H9 (cell line): ENCODE data around the gene LRRC39. TPM values are rescaled to one million over a fixed set of nuclear protein-coding genes. Genes with fewer than 3 reads are reported as not detected.

Experiments used
- DNase-seq: peaks from one replicate; pipeline ENCODE4 v3.0.0-alpha.2; 2017
- H2AFZ ChIP-seq: one replicate; pipeline ENCODE4 v1.6.1; 2013; ENCODE audit warnings: mild to moderate bottlenecking, low read length, control low read depth, moderate library complexity
- H2AK5ac ChIP-seq: 2 replicates; pipeline ENCODE4 v1.6.1; 2013; ENCODE audit warnings: low read length, control low read depth, mixed read lengths; ENCODE audit not compliant: insufficient read length
- H2BK120ac ChIP-seq: one replicate; pipeline ENCODE4 v1.6.1; 2013; ENCODE audit warnings: low read depth, mild to moderate bottlenecking, low read length, control low read depth, inconsistent platforms; ENCODE audit not compliant: poor library complexity, severe bottlenecking
- H2BK12ac ChIP-seq: 2 replicates; pipeline ENCODE4 v1.6.1; 2013; ENCODE audit warnings: low read length, control low read depth, mixed read lengths, low read depth; ENCODE audit not compliant: insufficient read length
- H2BK15ac ChIP-seq: 2 replicates; pipeline ENCODE4 v1.6.1; 2013; ENCODE audit warnings: low read depth, low read length, control low read depth
- H2BK20ac ChIP-seq: one replicate; pipeline ENCODE4 v1.6.1; 2013; ENCODE audit warnings: low read depth, mild to moderate bottlenecking, low read length, control low read depth, inconsistent platforms; ENCODE audit not compliant: poor library complexity, severe bottlenecking
- H2BK5ac ChIP-seq: 2 replicates; pipeline ENCODE4 v1.6.1; 2013; ENCODE audit warnings: low read length, control low read depth, mixed read lengths; ENCODE audit not compliant: insufficient read length
- H3K14ac ChIP-seq: 2 replicates; pipeline ENCODE4 v1.6.1; 2013; ENCODE audit warnings: low read length, control low read depth; ENCODE audit not compliant: insufficient read depth
- H3K18ac ChIP-seq: 2 replicates; pipeline ENCODE4 v1.6.1; 2013; ENCODE audit warnings: low read depth, mild to moderate bottlenecking, mixed read lengths, low read length, control low read depth; ENCODE audit not compliant: insufficient read length
- H3K23ac ChIP-seq: 2 replicates; pipeline ENCODE4 v1.6.1; 2013; ENCODE audit warnings: low read length, control low read depth, mixed read lengths, low read depth; ENCODE audit not compliant: insufficient read length
- H3K23me2 ChIP-seq: 2 replicates; pipeline ENCODE4 v1.6.1; 2013; ENCODE audit warnings: low read depth, mild to moderate bottlenecking, mixed read lengths, low read length, control low read depth; ENCODE audit not compliant: insufficient read length, poor library complexity, severe bottlenecking
- H3K27ac ChIP-seq: 2 replicates; pipeline ENCODE4 v1.5.1; 2013; ENCODE audit warnings: low read length, control low read depth, mixed read lengths, low read depth; ENCODE audit not compliant: insufficient read length
- H3K27me3 ChIP-seq: 2 replicates; pipeline ENCODE4 v1.6.1; 2013; ENCODE audit warnings: low read length, control low read depth, inconsistent platforms; ENCODE audit not compliant: insufficient read depth
- H3K4ac ChIP-seq: 2 replicates; pipeline ENCODE4 v1.6.1; 2013; ENCODE audit warnings: low read depth, mild to moderate bottlenecking, control low read depth, inconsistent platforms, low read length, moderate library complexity
- H3K4me1 ChIP-seq: 2 replicates; pipeline ENCODE4 v1.6.1; 2013; ENCODE audit warnings: low read length, control low read depth, inconsistent platforms; ENCODE audit not compliant: insufficient read depth
- H3K4me2 ChIP-seq: 2 replicates; pipeline ENCODE4 v1.6.1; 2013; ENCODE audit warnings: low read length, control low read depth, mixed read lengths; ENCODE audit not compliant: insufficient read length, insufficient read depth
- H3K56ac ChIP-seq: 2 replicates; pipeline ENCODE4 v1.6.1; 2013; ENCODE audit warnings: low read depth, mild to moderate bottlenecking, mixed read lengths, low read length, control low read depth; ENCODE audit not compliant: insufficient read length
- H3K79me1 ChIP-seq: 2 replicates; pipeline ENCODE4 v1.6.1; 2013; ENCODE audit warnings: low read depth, mild to moderate bottlenecking, moderate library complexity, low read length, control low read depth, inconsistent platforms; ENCODE audit not compliant: insufficient read depth, poor library complexity, severe bottlenecking
- H3K79me2 ChIP-seq: 2 replicates; pipeline ENCODE4 v1.6.1; 2013; ENCODE audit warnings: low read length, control low read depth, inconsistent platforms; ENCODE audit not compliant: insufficient read depth
- H3K9ac ChIP-seq: 2 replicates; pipeline ENCODE4 v1.6.1; 2013; ENCODE audit warnings: low read length, control low read depth, mixed read lengths; ENCODE audit not compliant: insufficient read length; ENCODE audit errors: extremely low read depth
- H3K9me3 ChIP-seq: one replicate; pipeline ENCODE4 v1.6.1; 2013; ENCODE audit warnings: low read depth, low read length, inconsistent platforms; ENCODE audit not compliant: control insufficient read depth
- H3T11ph ChIP-seq: one replicate; pipeline ENCODE4 v1.6.1; 2013; ENCODE audit warnings: mild to moderate bottlenecking, low read length, control low read depth, inconsistent platforms
- H4K20me1 ChIP-seq: one replicate; pipeline ENCODE4 v1.6.1; 2013; ENCODE audit not compliant: control insufficient read depth, insufficient read length, insufficient read depth
- H4K5ac ChIP-seq: 2 replicates; pipeline ENCODE4 v1.6.1; 2013; ENCODE audit warnings: low read depth, mild to moderate bottlenecking, mixed read lengths, low read length, control low read depth; ENCODE audit not compliant: insufficient read length
- H4K8ac ChIP-seq: replicated peaks from 2 replicates; pipeline ENCODE4 v1.6.1; 2013; ENCODE audit warnings: low read length, control low read depth, mixed read lengths, low read depth; ENCODE audit not compliant: insufficient read length
- H4K91ac ChIP-seq: 2 replicates; pipeline ENCODE4 v1.6.1; 2013; ENCODE audit warnings: low read depth, mild to moderate bottlenecking, moderate library complexity, mixed read lengths, low read length, control low read depth; ENCODE audit not compliant: insufficient read length
- H3K27ac Mint-ChIP-seq, 3 experiments: 2 replicates in 2 of 3; 3 replicates in 1 of 3; pipeline ENCODE4 v1.8.0; 2020 to 2021; ENCODE audit warnings: mixed read lengths in 3 of 3, mild to moderate bottlenecking in 1 of 3, moderate library complexity in 1 of 3
- H3K27me3 Mint-ChIP-seq: 2 replicates; pipeline ENCODE4 v1.8.0; 2021; ENCODE audit warnings: low read depth, mild to moderate bottlenecking, moderate library complexity, mixed read lengths
- H3K36me3 Mint-ChIP-seq, 3 experiments: 2 replicates in 2 of 3; 3 replicates in 1 of 3; pipeline ENCODE4 v1.8.0; 2020 to 2021; ENCODE audit warnings: low read depth in 3 of 3, mixed read lengths in 3 of 3; ENCODE audit not compliant: insufficient read depth in 1 of 3
- H3K4me1 Mint-ChIP-seq, 2 experiments: 2 replicates each; pipeline ENCODE4 v1.8.0; 2020; ENCODE audit warnings: mixed read lengths in 2 of 2
- H3K4me3 Mint-ChIP-seq, 2 experiments: 2 replicates in 1 of 2; 3 replicates in 1 of 2; pipeline ENCODE4 v1.8.0; 2020 to 2021; ENCODE audit warnings: mild to moderate bottlenecking in 2 of 2, mixed read lengths in 2 of 2, moderate library complexity in 1 of 2
- H3K9me3 Mint-ChIP-seq, 2 experiments: 2 replicates in 1 of 2; 3 replicates in 1 of 2; pipeline ENCODE4 v1.8.0; 2020; ENCODE audit warnings: mild to moderate bottlenecking in 2 of 2, mixed read lengths in 2 of 2, moderate library complexity in 1 of 2
- CTCF ChIP-seq: fragments of 200-600 bp; sonication (generic); conservative IDR thresholded peaks from 3 replicates; pipeline ENCODE4 v1.8.0; 2021; ENCODE audit warnings: antibody characterized with exemption, mild to moderate bottlenecking
- WGBS: extraction: QIAGEN DNeasy Blood & Tissue Kit; methylation state at CpG from one replicate; pipeline ENCODE4 v1.1.7; 2013; ENCODE audit warnings: missing lambda C conversion rate, low lambda C conversion rate, mixed read lengths; ENCODE audit not compliant: insufficient read length; ENCODE audit errors: extremely low coverage; 5-methylcytosine and 5-hydroxymethylcytosine counted together
- total RNA-seq: library from RNA; stranded (reverse); gene quantifications from 2 replicates; pipeline ENCODE4 v1.2.1, GENCODE V29; 2021

The LRRC39 gene
- total RNA-seq, 1 experiment from 2014 or later, result 0.37 TPM

DNA sequence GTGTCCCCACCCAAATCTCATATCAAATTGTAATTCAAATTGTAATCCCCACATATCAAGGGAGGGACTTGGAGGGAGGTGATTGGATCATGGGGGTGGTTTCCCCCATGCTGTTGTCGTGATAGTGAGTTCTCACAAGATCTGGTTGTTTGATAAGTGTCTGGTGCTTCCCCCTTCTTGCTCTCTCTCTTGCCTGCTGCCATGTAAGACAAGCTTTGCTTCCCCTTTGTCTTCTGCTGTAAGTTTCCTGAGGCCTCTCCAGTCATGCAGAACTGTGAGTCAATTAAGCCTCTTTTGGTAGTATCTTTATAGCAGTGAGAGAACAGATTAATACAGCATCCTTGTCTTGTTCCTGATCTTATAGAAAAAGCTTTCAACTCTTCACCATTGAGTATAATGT lies 6.5 kb upstream of the LRRC39 start:
- no CpG with 5 or more reads among the region's 1 CpG for WGBS
- H2BK12ac ChIP-seq, result no peak overlapping the region
- no peak overlapping the region for H4K8ac ChIP-seq
- H3K56ac ChIP-seq, result no peak overlapping the region
- H2AFZ ChIP-seq, result no peak overlapping the region
- H3K79me1 ChIP-seq, result no peaks in the 10 kb centered on the region
- Mint-ChIP-seq H3K9me3 (no peaks in the 10 kb centered on the region), H3K27ac (no peak overlapping the region), H3K4me3 (no peak overlapping the region), H3K36me3 (no peaks in the 10 kb centered on the region), H3K4me1 (no peaks in the 10 kb centered on the region), H3K27me3 (no peaks in the 10 kb centered on the region)
- no peaks in the 10 kb centered on the region for H3K4me1 ChIP-seq
- no peaks in the 10 kb centered on the region for H3K9me3 ChIP-seq
- no peak overlapping the region for H2AK5ac ChIP-seq
- H3K4ac ChIP-seq, result no peak overlapping the region
- no peak overlapping the region for H3K4me2 ChIP-seq
- no peak for DNase-seq
- no peak overlapping the region for H2BK20ac ChIP-seq
- no peak overlapping the region for H2BK15ac ChIP-seq
- H2BK5ac ChIP-seq, result no peak overlapping the region
- no peaks in the 10 kb centered on the region for H4K20me1 ChIP-seq
- H3K18ac ChIP-seq, result no peak overlapping the region
- no peak overlapping the region for H3K27ac ChIP-seq
- no peaks in the 10 kb centered on the region for H3K79me2 ChIP-seq
- H3K23ac ChIP-seq, result no peak overlapping the region
- no peaks in the 10 kb centered on the region for H3K23me2 ChIP-seq
- H4K5ac ChIP-seq, result no peak overlapping the region
- no peaks in the 10 kb centered on the region for H3K27me3 ChIP-seq
- no peak overlapping the region for H4K91ac ChIP-seq
- H3T11ph ChIP-seq, result no peak overlapping the region
- no peak overlapping the region for H2BK120ac ChIP-seq
- no peak overlapping the region for H3K14ac ChIP-seq
- H3K9ac ChIP-seq, result no peak overlapping the region
- TF ChIP-seq CTCF, result no peak
